Hair follicle dermal papilla cell (primary cell): Measurements from ENCODE around the gene KBTBD7. TPM values are rescaled to one million over a fixed set of nuclear protein-coding genes. Genes with fewer than 3 reads are reported as not detected.

ENCODE experiments used
- total RNA-seq: library from RNA; depleted of rRNA; stranded (reverse); fragments of >200 nt; gene quantifications from 2 replicates; pipeline ENCODE4 v1.2.3, GENCODE V29; 2012

KBTBD7 gene
- 7.8 and 7.9 TPM in 2 replicates for total RNA-seq

GRCh38 chr13:41193919-41194824 is at the start of gene KBTBD7:
Gene KBTBD7, minus strand, starts transcription at chr13:41194569. Its CDS starts 312 bp downstream, at chr13:41194257.

Other genes with a start within 250 kb of the KBTBD7 start
- 60.4 and 61.8 TPM in 2 replicates for gene ELF1, start 175.3 kb downstream of the KBTBD7 start, total RNA-seq
- gene WBP4, start 133.1 kb downstream of the KBTBD7 start, total RNA-seq, result 7.6 and 8.4 TPM in 2 replicates
- gene KBTBD6, start 61.8 kb downstream of the KBTBD7 start, total RNA-seq, result 13.0 and 14.9 TPM in 2 replicates
- 9.1 and 10.5 TPM in 2 replicates for gene MTRF1, start 69.0 kb upstream of the KBTBD7 start, total RNA-seq
- gene NAA16, start 116.7 kb upstream of the KBTBD7 start, total RNA-seq, result 9.6 and 13.8 TPM in 2 replicates